Endothelial cell of umbilical vein (primary cell): ENCODE data around the gene MBD5. TPM values are rescaled to one million over a fixed set of nuclear protein-coding genes. Genes with fewer than 3 reads are reported as not detected.

Experiments used
- BruUV-seq: library from RNA; stranded (reverse); fragments of 400-500 nt; replicated peaks from 2 replicates; lab custom pipeline; 2021; lab: Mats Ljungman, UMichigan
- CTCF ChIA-PET: fragments of 300-600, 350-600 bp; sonication (Branson Sonifier 250); formaldehyde crosslinking; loops from one replicate; lab custom pipeline; 2021; ENCODE audit warnings: antibody characterized with exemption, inconsistent platforms; lab: Charles Lee
- POLR2A ChIA-PET: fragments of 300-600, 350-600 bp; sonication (Branson Sonifier 250); formaldehyde crosslinking; loops from one replicate; lab custom pipeline; 2021; ENCODE audit warnings: antibody characterized with exemption, inconsistent platforms; lab: Charles Lee
- DNase-seq: peaks from one replicate; pipeline ENCODE4 v3.0.0-alpha.2; 2011; ENCODE audit warnings: low read depth, low spot score
- FAIRE-seq: peaks from 2 replicates; lab custom pipeline; 2011; peaks lifted over from hg19 to GRCh38; lab: Jason Lieb, UNC
- H2AFZ ChIP-seq: 2 replicates; pipeline ENCODE4 v1.6.0; 2012; ENCODE audit warnings: low read depth, low read length, control low read depth, inconsistent platforms
- H3K27ac ChIP-seq: 2 replicates; pipeline ENCODE4 v1.5.1; 2011; ENCODE audit warnings: low read depth, mild to moderate bottlenecking, control low read depth, low read length, moderate library complexity; ENCODE audit not compliant: insufficient read depth
- H3K27me3 ChIP-seq, 2 experiments: 2 replicates each; pipeline versions ENCODE4 v1.6.0 to v1.6.1; 2011; ENCODE audit warnings: low read length in 2 of 2, mixed read lengths in 1 of 2; ENCODE audit not compliant: control insufficient read depth in 2 of 2, insufficient read depth in 2 of 2
- H3K36me3 ChIP-seq, 2 experiments: 2 replicates in 1 of 2; 3 replicates in 1 of 2; pipeline ENCODE4 v1.5.1; 2011; ENCODE audit warnings: low read length in 2 of 2, mild to moderate bottlenecking in 1 of 2, moderate library complexity in 1 of 2; ENCODE audit not compliant: control insufficient read depth in 2 of 2, insufficient read depth in 2 of 2; ENCODE audit errors: extremely low read depth in 1 of 2
- H3K4me1 ChIP-seq: 3 replicates; pipeline ENCODE4 v1.5.1; 2011; ENCODE audit warnings: mild to moderate bottlenecking, low read length; ENCODE audit not compliant: control insufficient read depth, insufficient read depth; ENCODE audit errors: extremely low read depth
- H3K4me2 ChIP-seq: 2 replicates; pipeline ENCODE4 v1.6.1; 2011; ENCODE audit warnings: low read length, control low read depth, mixed read lengths; ENCODE audit not compliant: insufficient read depth
- H3K4me3 ChIP-seq, 3 experiments: fragments of 200-600 bp in 1 of 3; sonication (generic), shearing (Covaris generic) in 1 of 3; replicated peaks in 1 of 3; 2 replicates each; pipeline ENCODE4 v1.5.1; 2011 to 2016; ENCODE audit warnings: control low read depth in 3 of 3, low read length in 3 of 3, mild to moderate bottlenecking in 2 of 3, inconsistent platforms in 1 of 3, low read depth in 1 of 3, moderate library complexity in 1 of 3; ENCODE audit not compliant: insufficient read depth in 1 of 3
- H3K79me2 ChIP-seq: 2 replicates; pipeline ENCODE4 v1.6.0; 2012; ENCODE audit warnings: low read length, inconsistent platforms; ENCODE audit not compliant: control insufficient read depth, insufficient read depth
- H3K9ac ChIP-seq: replicated peaks from 2 replicates; pipeline ENCODE3; 2011; ENCODE audit warnings: low read length, control low read depth; ENCODE audit not compliant: insufficient read depth; ENCODE audit errors: extremely low read depth
- H3K9me1 ChIP-seq: replicated peaks from 3 replicates; pipeline ENCODE4 v1.6.0; 2011; ENCODE audit warnings: mild to moderate bottlenecking, low read length; ENCODE audit not compliant: control insufficient read depth, insufficient read depth; ENCODE audit errors: extremely low read depth
- H3K9me3 ChIP-seq: replicated peaks from 2 replicates; pipeline ENCODE4 v1.5.1; 2012; ENCODE audit warnings: low read length, inconsistent platforms; ENCODE audit not compliant: control insufficient read depth, insufficient read depth
- H4K20me1 ChIP-seq: replicated peaks from 2 replicates; pipeline ENCODE3; 2011; ENCODE audit warnings: mild to moderate bottlenecking, low read length; ENCODE audit not compliant: control insufficient read depth, insufficient read depth; ENCODE audit errors: extremely low read depth
- CTCF ChIP-seq, 2 donors: IDR thresholded peaks; 1 replicate in 1 of 2; 2 replicates in 1 of 2; pipeline ENCODE4 v1.5.1; 2011; ENCODE audit warnings: low read length in 2 of 2, mild to moderate bottlenecking in 2 of 2, moderate library complexity in 2 of 2, control low read depth in 1 of 2, inconsistent platforms in 1 of 2, low read depth in 1 of 2; ENCODE audit not compliant: insufficient read depth in 1 of 2; ENCODE audit errors: extremely low read depth in 1 of 2
- EZH2 ChIP-seq: IDR thresholded peaks from 2 replicates; pipeline ENCODE4 v1.6.1; 2012; ENCODE audit warnings: borderline replicate concordance, low read depth, mild to moderate bottlenecking, moderate library complexity, low read length, inconsistent platforms; ENCODE audit not compliant: severe bottlenecking
- FOS ChIP-seq: IDR thresholded peaks from 2 replicates; pipeline ENCODE4 v1.6.1; 2011; ENCODE audit warnings: mild to moderate bottlenecking, low read length, moderate library complexity, borderline replicate concordance; ENCODE audit not compliant: insufficient read depth
- GATA2 ChIP-seq: IDR thresholded peaks from 2 replicates; pipeline ENCODE4 v1.7.0; 2011; ENCODE audit warnings: low read depth, mild to moderate bottlenecking, moderate library complexity, mixed read lengths, low read length; ENCODE audit not compliant: insufficient read length, insufficient read depth
- JUN ChIP-seq: IDR thresholded peaks from 2 replicates; pipeline ENCODE4 v1.6.1; 2011; ENCODE audit warnings: borderline replicate concordance, low read depth; ENCODE audit not compliant: insufficient read length, insufficient read depth
- MYC ChIP-seq: IDR thresholded peaks from one replicate; pipeline ENCODE4 v1.6.1; 2011; ENCODE audit warnings: mild to moderate bottlenecking, low read depth, low read length
- POLR2A ChIP-seq: IDR thresholded peaks from 2 replicates; pipeline ENCODE4 v1.6.1; 2012; ENCODE audit warnings: low read depth, mild to moderate bottlenecking, control low read depth, low read length
- POLR2AphosphoS5 ChIP-seq: IDR thresholded peaks from 2 replicates; pipeline ENCODE4 v1.6.1; 2012; ENCODE audit warnings: low read depth, mild to moderate bottlenecking, control low read depth, low read length, moderate library complexity; ENCODE audit not compliant: insufficient read depth
- dilution Hi-C: fragments of 300-500 bp; cut with MboI; formaldehyde crosslinking; loops from one replicate; pipeline ENCODE4 v1.15.0; 2019; ENCODE audit warnings: low sequenced_read_pairs; ENCODE audit not compliant: extremely low pct_ligation_motif_present
- intact Hi-C: fragments of 100-400 bp; cut with micrococcal nuclease; formaldehyde crosslinking; loops from one replicate; pipeline ENCODE4 v1.10.0; 2022
- polyA plus RNA-seq, 4 experiments: library from polyadenylated mRNA; depleted of rRNA in 3 of 4; stranded (reverse) in 3 of 4; unstranded in 1 of 4; fragments of >200 nt; gene quantifications; 2 replicates each; pipeline versions ENCODE4 v1.2.1 to v1.2.3, GENCODE V29; 2011 to 2012; ENCODE audit warnings: missing spikeins in 1 of 4
- total RNA-seq: library from RNA; stranded (reverse); gene quantifications from 2 replicates; pipeline ENCODE4 v1.2.3, GENCODE V29; 2021
- TF ChIP-seq, protein P1 (sequence below): IDR thresholded peaks from 2 replicates; pipeline ENCODE4 v1.6.1; 2011; ENCODE audit not compliant: insufficient read depth, insufficient read length

The MBD5 gene
- total and polyA plus RNA-seq, 2 donors (not counting 3 experiments of a cell fraction or from before 2014, with no cell fraction given), result 11.3 to 37.0 TPM

DNA sequence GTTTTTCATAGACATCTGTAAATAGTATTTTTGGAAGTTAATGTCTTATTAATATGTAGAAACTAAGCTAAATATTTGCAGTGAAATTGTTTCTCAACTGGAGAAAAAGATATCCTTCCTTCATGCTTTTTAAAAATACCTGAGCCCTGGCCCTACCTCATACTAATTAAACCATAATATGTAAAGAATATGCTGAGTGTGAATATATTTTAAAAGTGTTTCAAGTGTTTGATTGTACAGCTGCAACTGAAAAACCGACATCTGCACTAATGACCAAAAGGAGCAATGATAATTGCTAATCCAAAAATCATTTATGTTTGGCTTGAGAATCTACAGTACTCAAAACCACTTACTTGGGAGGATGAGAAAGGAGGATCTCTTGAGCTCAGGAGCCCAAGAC lies 156.7 kb downstream of the MBD5 start:
- TF ChIP-seq GATA2 (no peak), POLR2AphosphoS5 (no peak), FOS (no peak), POLR2A (no peak), MYC (no peak), CTCF (IDR thresholded peaks at IDR 0.05; ENCODE audit: extremely low read depth in 1 of 2, insufficient read depth in 1 of 2, low read depth in 1 of 2, low read length in 2 of 2) (no peak), EZH2 (no peak), JUN (no peak)
- TF ChIP-seq, protein P1, sequence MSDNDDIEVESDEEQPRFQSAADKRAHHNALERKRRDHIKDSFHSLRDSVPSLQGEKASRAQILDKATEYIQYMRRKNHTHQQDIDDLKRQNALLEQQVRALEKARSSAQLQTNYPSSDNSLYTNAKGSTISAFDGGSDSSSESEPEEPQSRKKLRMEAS, result no peak
- Histone ChIP-seq H3K4me2 (no peak overlapping the region), H4K20me1 (no peaks in the 10 kb centered on the region), H3K27me3 (no peaks in the 10 kb centered on the region), H3K4me1 (no peaks in the 10 kb centered on the region), H3K9me3 (no peaks in the 10 kb centered on the region), H3K27ac (no peak overlapping the region), H3K4me3 (no peak overlapping the region), H3K79me2 (no peaks in the 10 kb centered on the region), H3K36me3 (no peaks in the 10 kb centered on the region), H3K9me1 (no peaks in the 10 kb centered on the region), H3K9ac (no peak overlapping the region), H2AFZ (no peak overlapping the region)
- no TSS peak for BruUV-seq
- DNase-seq, result no peak
- no peak for FAIRE-seq
- dilution Hi-C loops (no loop called here), intact Hi-C loops (no loop called here)
- POLR2A ChIA-PET, result no interaction called here
- CTCF ChIA-PET, result interaction anchor here (1.8 kb wide), 1 partner anchor 188 kb away, joined by 6 read pairs; no protein-coding TSS in a partner anchor
